OCI-LY7 (cell line): ENCODE measurements around the gene DAPK1.

Experiments used
- CTCF ChIP-seq: fragments of 200-600 bp; sonication (generic); conservative IDR thresholded peaks from 2 replicates; pipeline ENCODE4 v1.5.1; 2014; ENCODE audit warnings: mild to moderate bottlenecking, antibody characterized with exemption, low read length, moderate library complexity, mixed read lengths
- EZH2phosphoT487 ChIP-seq: fragments of 200-600 bp; sonication (generic); IDR thresholded peaks from 2 replicates; pipeline ENCODE4 v1.6.1; 2018; ENCODE audit warnings: low read depth, borderline replicate concordance, mild to moderate bottlenecking, mixed run types, antibody characterized with exemption, low read length, moderate library complexity, mixed read lengths

GRCh38 chr9:87545858-87546257, 48.2 kb downstream of the DAPK1 start:
- TF ChIP-seq CTCF (no peak), EZH2phosphoT487 (no peak)
